Neural crest cell (in vitro differentiated cells): ENCODE measurements around the gene GRIN2A. TPM values are rescaled to one million over a fixed set of nuclear protein-coding genes. Genes with fewer than 3 reads are reported as not detected.

Experiments
- DNase-seq: peaks from one replicate; pipeline ENCODE4 v3.0.0; 2021; ENCODE audit warnings: low read depth, mixed read lengths, low spot score
- H3K27ac Mint-ChIP-seq: one replicate; pipeline ENCODE4 v1.8.0; 2021; ENCODE audit warnings: mild to moderate bottlenecking, mixed read lengths; ENCODE audit not compliant: unreplicated experiment
- H3K27me3 Mint-ChIP-seq: 2 replicates; pipeline ENCODE4 v1.8.0; 2021; ENCODE audit warnings: low read depth, mild to moderate bottlenecking, mixed read lengths
- H3K36me3 Mint-ChIP-seq: 2 replicates; pipeline ENCODE4 v1.8.0; 2021; ENCODE audit warnings: low read depth, mild to moderate bottlenecking, mixed read lengths
- H3K4me1 Mint-ChIP-seq: 2 replicates; pipeline ENCODE4 v1.8.0; 2021; ENCODE audit warnings: mixed read lengths
- H3K4me3 Mint-ChIP-seq: one replicate; pipeline ENCODE4 v1.8.0; 2021; ENCODE audit warnings: mild to moderate bottlenecking, mixed read lengths
- H3K9me3 Mint-ChIP-seq: 2 replicates; pipeline ENCODE4 v1.8.0; 2021; ENCODE audit warnings: mixed read lengths
- CTCF ChIP-seq: fragments of 200-600 bp; sonication (generic); conservative IDR thresholded peaks from 2 replicates; pipeline ENCODE4 v1.5.0; 2021; ENCODE audit warnings: antibody characterized with exemption, mild to moderate bottlenecking
- total RNA-seq: library from RNA; stranded (reverse); gene quantifications from 2 replicates; pipeline ENCODE4 v1.2.1, GENCODE V29; 2021

The GRIN2A gene
- total RNA-seq, 1 donor from 2014 or later = 0.09 TPM

- Mint-ChIP-seq H3K27ac (no peak overlapping the region), H3K4me1 (no peaks in the 10 kb centered on the region), H3K36me3 (no peaks in the 10 kb centered on the region), H3K9me3 (no peaks in the 10 kb centered on the region), H3K4me3 (no peak overlapping the region), H3K27me3 (peaks cover 31% of the 10 kb centered on the region)
- no peak for DNase-seq
- TF ChIP-seq CTCF = no peak
Observed at GRCh38 chr16:9976601-9977000, 205.6 kb downstream of the GRIN2A start.

DNA sequence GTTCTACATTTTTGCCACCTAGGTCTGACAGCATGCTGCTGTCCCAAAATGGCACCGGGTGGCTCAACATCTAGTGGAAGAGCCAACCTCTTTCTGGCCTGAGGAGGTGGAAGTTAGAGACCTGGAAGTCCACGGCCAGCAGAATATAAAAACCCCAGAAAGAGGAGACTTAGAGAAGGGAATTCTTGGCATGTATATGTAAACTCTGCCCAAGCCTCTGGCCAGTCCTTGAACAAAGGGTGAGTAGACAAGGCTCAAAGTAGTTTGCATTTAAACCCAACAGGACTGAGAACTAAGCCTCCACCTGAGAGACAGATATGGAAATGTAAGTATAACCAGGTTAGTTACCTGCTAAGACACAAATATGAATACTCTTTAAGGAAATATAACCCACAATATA lies 210.3 kb downstream of the GRIN2A start:
- DNase-seq = no peak
- Mint-ChIP-seq H3K4me3 (no peak overlapping the region), H3K4me1 (peaks cover 4% of the 10 kb centered on the region), H3K27ac (no peak overlapping the region), H3K36me3 (no peaks in the 10 kb centered on the region), H3K9me3 (peaks cover 3% of the 10 kb centered on the region), H3K27me3 (peaks cover 14% of the 10 kb centered on the region)
- TF ChIP-seq CTCF = no peak

DNA sequence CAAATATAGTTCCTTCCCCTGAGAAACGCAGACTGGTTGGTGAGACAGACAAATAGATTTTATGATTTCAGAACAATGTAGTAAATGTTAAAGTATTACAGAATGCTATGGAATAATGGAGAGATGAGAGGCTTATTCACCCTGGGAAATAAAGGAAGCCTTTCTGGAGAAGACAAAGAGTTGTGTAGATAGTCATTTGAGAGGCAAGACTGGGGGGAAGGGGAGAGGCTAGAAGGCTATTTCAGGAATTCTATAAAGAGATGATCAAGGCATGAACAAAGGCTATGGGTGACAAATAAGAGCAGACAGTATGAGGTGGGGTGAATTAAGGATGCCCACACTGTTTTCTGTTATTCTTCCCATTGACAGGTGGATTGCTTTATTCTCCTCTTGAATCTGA lies 211.4 kb downstream of the GRIN2A start:
- no peak for DNase-seq
- H3K36me3 Mint-ChIP-seq = no peaks in the 10 kb centered on the region
- H3K27me3 Mint-ChIP-seq = peaks cover 10% of the 10 kb centered on the region
- H3K4me1 Mint-ChIP-seq = peaks cover 4% of the 10 kb centered on the region
- H3K4me3 Mint-ChIP-seq = no peak overlapping the region
- H3K27ac Mint-ChIP-seq = no peak overlapping the region
- peaks cover 3% of the 10 kb centered on the region for H3K9me3 Mint-ChIP-seq
- no peak for TF ChIP-seq CTCF

DNA sequence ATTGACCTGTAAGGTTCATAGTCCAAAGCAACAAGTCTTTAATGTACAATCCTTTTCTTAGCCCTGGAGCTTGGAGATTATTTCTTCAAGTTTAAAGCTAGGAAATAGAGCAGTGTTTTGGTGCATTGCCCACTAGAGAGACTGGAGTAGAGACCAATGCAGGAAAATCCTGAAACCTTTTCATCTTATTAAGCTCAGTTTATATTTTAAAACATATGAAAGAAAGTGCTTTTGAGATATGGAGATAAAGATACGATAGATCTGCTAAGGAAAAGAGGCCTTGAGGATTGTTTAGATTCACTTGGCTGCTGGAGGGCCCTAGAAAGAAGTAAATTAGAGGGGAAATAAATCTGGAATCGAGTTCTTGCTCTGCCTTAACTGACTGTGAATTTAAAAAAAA lies 212.0 kb downstream of the GRIN2A start:
- H3K27ac Mint-ChIP-seq = no peak overlapping the region
- no peak overlapping the region for H3K4me3 Mint-ChIP-seq
- no peak for TF ChIP-seq CTCF
- no peaks in the 10 kb centered on the region for H3K36me3 Mint-ChIP-seq
- peaks cover 4% of the 10 kb centered on the region for H3K4me1 Mint-ChIP-seq
- H3K9me3 Mint-ChIP-seq = peaks cover 3% of the 10 kb centered on the region
- H3K27me3 Mint-ChIP-seq = peaks cover 4% of the 10 kb centered on the region
- DNase-seq = no peak

DNA sequence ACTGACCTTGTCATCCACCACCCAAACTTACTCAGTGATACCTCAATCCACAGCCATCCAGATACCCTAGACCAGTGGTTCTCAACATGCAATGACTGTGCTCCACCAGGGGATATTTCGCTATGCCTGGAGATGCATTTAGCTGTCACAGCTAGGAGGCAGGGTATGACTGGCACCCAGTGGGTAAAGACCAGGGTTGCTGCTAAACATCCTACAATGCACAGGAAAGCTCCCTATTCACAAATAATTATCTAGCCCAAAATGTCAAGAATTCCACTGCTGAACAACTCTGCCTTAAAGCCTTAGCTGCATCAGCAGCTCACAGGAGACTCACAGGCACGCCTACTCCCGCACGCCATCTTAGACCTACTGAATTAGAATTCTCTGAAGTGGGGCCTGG lies 212.6 kb downstream of the GRIN2A start:
- peaks cover 3% of the 10 kb centered on the region for H3K27me3 Mint-ChIP-seq
- TF ChIP-seq CTCF = no peak
- no peak overlapping the region for H3K27ac Mint-ChIP-seq
- DNase-seq = no peak
- no peaks in the 10 kb centered on the region for H3K36me3 Mint-ChIP-seq
- H3K9me3 Mint-ChIP-seq = peaks cover 3% of the 10 kb centered on the region
- no peak overlapping the region for H3K4me3 Mint-ChIP-seq
- H3K4me1 Mint-ChIP-seq = peaks cover 4% of the 10 kb centered on the region
